HepG2 (cell line): ENCODE measurements around the gene TGFA.

Source experiments
- ATF7 ChIP-seq, 2 experiments: fragments of 450-650 bp in 1 of 2; sonication (generic) in 1 of 2; formaldehyde crosslinking in 1 of 2; IDR thresholded peaks; 2 replicates each; pipeline versions ENCODE4 v1.4.0 to v1.6.1; 2016 to 2020; ENCODE audit warnings: antibody characterized with exemption in 1 of 2, mild to moderate bottlenecking in 1 of 2, missing genetic modification reagents in 1 of 2
- CEBPB ChIP-seq: IDR thresholded peaks from 2 replicates; pipeline ENCODE4 v1.6.1; 2011; ENCODE audit warnings: low read depth, low read length, improper control_type of control experiment, borderline replicate concordance
- NFIC ChIP-seq: IDR thresholded peaks from 2 replicates; pipeline ENCODE4 v1.6.1; 2012; ENCODE audit warnings: mild to moderate bottlenecking, low read length, inconsistent platforms
- SUZ12 ChIP-seq: fragments of 150-350 bp; IDR thresholded peaks from 2 replicates; pipeline ENCODE4 v1.6.1; 2014; ENCODE audit warnings: low read depth, low read length
- ZNF138 ChIP-seq: sonication (generic); formaldehyde crosslinking; IDR thresholded peaks from 2 replicates; pipeline ENCODE4 v1.5.0; 2020; ENCODE audit warnings: mild to moderate bottlenecking, low read depth, missing genetic modification reagents
- TF ChIP-seq, protein P1 (sequence below): IDR thresholded peaks from 2 replicates; pipeline ENCODE4 v1.6.1; 2012; ENCODE audit warnings: inconsistent platforms
- TF ChIP-seq, protein P2 (sequence below): sonication (generic); formaldehyde crosslinking; IDR thresholded peaks from 2 replicates; pipeline ENCODE4 v1.4.0; 2020; ENCODE audit warnings: missing genetic modification reagents, borderline replicate concordance
- TF ChIP-seq, protein P3 (sequence below): sonication (generic); formaldehyde crosslinking; IDR thresholded peaks from 2 replicates; pipeline ENCODE4 v1.5.0; 2020; ENCODE audit warnings: mild to moderate bottlenecking, missing genetic modification reagents, moderate library complexity

DNA sequence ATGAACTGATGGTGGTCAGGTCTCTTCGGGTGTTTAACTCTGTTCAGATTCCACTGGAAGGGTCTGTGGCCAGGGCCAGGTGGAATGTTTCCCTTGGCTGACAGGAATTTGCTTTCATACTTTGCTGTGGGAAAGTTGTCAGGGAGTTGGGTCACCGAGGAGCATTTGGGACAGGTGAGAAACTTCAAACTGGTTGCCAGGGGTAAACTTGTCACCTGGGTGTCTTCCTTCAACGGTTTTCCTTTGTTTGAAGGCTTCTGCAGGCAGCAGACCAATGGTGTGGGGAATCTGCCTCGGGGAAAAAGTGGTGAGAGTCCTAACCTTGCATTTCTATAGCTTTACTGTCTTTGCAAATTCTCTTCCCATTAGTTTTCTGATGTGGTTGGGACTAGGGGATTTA is 92.2 kb downstream of the TGFA start:
- TF ChIP-seq, protein P1, sequence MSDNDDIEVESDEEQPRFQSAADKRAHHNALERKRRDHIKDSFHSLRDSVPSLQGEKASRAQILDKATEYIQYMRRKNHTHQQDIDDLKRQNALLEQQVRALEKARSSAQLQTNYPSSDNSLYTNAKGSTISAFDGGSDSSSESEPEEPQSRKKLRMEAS = no peak
- TF ChIP-seq, protein P2, sequence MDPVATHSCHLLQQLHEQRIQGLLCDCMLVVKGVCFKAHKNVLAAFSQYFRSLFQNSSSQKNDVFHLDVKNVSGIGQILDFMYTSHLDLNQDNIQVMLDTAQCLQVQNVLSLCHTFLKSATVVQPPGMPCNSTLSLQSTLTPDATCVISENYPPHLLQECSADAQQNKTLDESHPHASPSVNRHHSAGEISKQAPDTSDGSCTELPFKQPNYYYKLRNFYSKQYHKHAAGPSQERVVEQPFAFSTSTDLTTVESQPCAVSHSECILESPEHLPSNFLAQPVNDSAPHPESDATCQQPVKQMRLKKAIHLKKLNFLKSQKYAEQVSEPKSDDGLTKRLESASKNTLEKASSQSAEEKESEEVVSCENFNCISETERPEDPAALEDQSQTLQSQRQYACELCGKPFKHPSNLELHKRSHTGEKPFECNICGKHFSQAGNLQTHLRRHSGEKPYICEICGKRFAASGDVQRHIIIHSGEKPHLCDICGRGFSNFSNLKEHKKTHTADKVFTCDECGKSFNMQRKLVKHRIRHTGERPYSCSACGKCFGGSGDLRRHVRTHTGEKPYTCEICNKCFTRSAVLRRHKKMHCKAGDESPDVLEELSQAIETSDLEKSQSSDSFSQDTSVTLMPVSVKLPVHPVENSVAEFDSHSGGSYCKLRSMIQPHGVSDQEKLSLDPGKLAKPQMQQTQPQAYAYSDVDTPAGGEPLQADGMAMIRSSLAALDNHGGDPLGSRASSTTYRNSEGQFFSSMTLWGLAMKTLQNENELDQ (CRISPR knock-in tag) = no peak
- TF ChIP-seq CEBPB = no peak
- TF ChIP-seq SUZ12 = no peak
- no peak for TF ChIP-seq ZNF138 (CRISPR knock-in tag)
- no peak for TF ChIP-seq NFIC
- no peak for TF ChIP-seq ATF7 (IDR thresholded peaks at IDR 0.05)
- no peak for TF ChIP-seq ATF7 (CRISPR knock-in tag; IDR thresholded peaks at IDR 0.05)
- TF ChIP-seq, protein P3, sequence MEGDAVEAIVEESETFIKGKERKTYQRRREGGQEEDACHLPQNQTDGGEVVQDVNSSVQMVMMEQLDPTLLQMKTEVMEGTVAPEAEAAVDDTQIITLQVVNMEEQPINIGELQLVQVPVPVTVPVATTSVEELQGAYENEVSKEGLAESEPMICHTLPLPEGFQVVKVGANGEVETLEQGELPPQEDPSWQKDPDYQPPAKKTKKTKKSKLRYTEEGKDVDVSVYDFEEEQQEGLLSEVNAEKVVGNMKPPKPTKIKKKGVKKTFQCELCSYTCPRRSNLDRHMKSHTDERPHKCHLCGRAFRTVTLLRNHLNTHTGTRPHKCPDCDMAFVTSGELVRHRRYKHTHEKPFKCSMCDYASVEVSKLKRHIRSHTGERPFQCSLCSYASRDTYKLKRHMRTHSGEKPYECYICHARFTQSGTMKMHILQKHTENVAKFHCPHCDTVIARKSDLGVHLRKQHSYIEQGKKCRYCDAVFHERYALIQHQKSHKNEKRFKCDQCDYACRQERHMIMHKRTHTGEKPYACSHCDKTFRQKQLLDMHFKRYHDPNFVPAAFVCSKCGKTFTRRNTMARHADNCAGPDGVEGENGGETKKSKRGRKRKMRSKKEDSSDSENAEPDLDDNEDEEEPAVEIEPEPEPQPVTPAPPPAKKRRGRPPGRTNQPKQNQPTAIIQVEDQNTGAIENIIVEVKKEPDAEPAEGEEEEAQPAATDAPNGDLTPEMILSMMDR (CRISPR knock-in tag) = no peak
